Endothelial cell of umbilical vein (primary cell): ENCODE data around the gene ZNF276.

Source experiments
- CTCF ChIP-seq, 2 donors: IDR thresholded peaks; 1 replicate in 1 of 2; 2 replicates in 1 of 2; pipeline ENCODE4 v1.5.1; 2011; ENCODE audit warnings: low read length in 2 of 2, mild to moderate bottlenecking in 2 of 2, moderate library complexity in 2 of 2, control low read depth in 1 of 2, inconsistent platforms in 1 of 2, low read depth in 1 of 2; ENCODE audit not compliant: insufficient read depth in 1 of 2; ENCODE audit errors: extremely low read depth in 1 of 2
- POLR2A ChIP-seq: IDR thresholded peaks from 2 replicates; pipeline ENCODE4 v1.6.1; 2012; ENCODE audit warnings: low read depth, mild to moderate bottlenecking, control low read depth, low read length

- TF ChIP-seq CTCF (IDR thresholded peaks at IDR 0.05; ENCODE audit: extremely low read depth in 1 of 2, insufficient read depth in 1 of 2, low read depth in 1 of 2, low read length in 2 of 2) = no peak
- no peak for TF ChIP-seq POLR2A
Observed at GRCh38 chr16:89688395-89688794, 32.9 kb upstream of the ZNF276 start.
